Measurements from ENCODE around the gene MAP3K5.

MAP3K5 gene

GRCh38 chr6:136538836-136539235, 253.4 kb downstream of the MAP3K5 start:
- DNase-seq (ENCODE audit: low spot score), result no peak

DNA sequence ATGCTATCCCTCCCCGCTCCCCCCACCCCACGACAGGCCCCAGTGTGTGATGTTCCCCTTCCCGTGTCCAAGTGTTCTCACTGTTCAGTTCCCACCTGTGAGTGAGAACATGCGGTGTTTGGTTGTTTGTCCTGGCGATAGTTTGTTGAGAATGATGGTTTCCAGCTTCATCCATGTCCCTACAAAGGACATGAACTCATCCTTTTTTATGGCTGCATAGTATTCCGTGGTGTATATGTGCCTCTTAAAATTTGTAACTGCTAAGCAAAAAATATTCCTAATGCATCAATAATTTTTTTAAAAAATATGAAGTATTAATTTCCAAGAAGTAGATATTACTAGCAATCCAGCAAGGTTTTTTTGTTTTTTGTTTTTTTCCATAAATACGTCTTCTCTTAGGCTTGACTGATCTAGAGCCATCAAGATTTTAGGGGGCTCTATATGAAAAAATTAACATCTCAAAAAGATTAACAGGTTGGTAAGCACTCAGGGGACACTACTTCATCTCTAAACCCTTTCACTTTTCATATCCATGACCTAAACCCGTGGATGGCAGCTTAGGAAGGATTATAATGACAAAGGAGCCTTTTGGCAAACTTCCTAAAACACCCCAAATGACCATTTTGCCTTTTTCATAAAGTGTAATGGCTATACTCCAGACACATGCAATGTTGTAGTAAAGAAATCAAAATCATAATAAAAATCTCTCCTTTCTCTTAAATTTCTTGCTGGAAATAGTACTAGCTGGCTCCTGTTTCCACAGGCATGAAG, 256.2 kb downstream of the MAP3K5 start:
- DNase-seq (ENCODE audit: low spot score), result no peak

DNA sequence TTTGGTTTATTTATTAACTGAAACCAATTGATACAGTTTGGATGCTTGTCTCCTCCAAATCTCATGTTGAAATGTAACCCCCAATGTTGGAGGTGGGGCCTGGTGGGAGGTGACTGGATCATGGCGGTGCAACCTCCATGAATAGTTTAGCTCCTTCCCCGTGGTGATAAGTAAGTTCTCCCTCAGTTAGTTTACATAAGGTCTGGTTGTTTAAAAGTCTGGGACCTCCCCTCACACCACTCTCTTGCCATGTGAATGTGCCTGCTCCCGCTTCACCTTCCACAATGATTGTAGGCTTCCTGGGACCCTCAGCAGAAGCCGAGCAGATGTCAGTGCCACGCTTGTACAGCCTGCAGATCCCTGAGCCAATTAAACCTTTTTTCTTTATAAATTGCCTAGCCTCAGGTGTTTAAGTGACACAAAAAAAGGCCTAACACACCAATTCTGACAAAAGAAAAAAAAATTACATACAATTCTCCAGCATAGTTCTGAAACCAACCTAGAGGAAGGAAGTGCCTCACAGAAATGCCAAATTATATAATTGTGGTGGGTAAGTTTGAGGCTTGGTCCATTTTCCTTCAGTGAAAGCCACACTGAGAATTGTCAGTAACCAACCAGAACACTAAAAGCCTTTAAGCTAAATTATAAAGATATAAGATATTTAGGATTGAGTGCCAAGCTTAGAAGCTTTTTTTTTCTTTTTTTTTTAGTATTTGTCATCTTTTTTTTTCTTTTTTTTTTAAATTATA, 257.1 kb downstream of the MAP3K5 start:
- DNase-seq (ENCODE audit: low spot score), result no peak

DNA sequence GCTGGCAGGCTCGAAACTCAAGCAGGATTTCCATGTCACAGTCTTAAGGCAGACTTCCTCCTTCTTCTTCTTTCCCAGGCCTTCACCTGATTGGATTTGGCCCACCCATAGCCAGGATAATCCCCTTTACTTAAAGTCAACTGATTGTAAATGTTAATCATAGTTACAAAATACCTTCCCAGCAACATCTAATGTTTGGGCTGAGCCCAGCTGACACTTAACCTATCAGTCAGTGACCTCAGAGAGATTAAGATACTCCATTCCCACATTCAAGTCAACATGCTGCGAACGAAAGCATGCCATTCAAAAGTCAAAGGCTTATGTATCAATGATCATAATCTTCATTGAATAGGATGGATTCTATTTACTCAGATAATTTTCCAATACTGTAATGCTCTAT, 258.0 kb downstream of the MAP3K5 start:
- DNase-seq (ENCODE audit: low spot score), result no peak

DNA sequence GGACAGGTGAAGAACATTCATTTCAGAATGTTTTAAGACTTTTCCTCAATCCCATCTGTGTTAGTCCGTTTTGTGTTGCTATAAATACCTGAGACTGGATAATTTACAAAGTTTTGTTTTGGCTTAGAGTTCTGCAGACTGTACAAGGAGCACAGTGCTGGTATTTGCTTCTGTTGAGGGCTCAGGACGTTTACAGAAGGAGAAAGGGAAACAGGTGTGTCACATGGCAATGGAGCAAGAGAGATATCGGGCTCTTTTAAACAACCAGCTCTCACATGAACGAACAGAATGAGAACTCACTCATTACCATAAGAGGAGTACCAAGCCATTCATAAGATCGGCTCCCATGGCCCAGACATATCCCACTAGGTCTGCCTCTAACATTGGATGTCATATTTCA, 258.8 kb downstream of the MAP3K5 start:
- DNase-seq (ENCODE audit: low spot score), result no peak

- no peak for DNase-seq (ENCODE audit: low spot score)
Measured at GRCh38 chr6:136532030-136532429, 260.2 kb downstream of the MAP3K5 start.

DNA sequence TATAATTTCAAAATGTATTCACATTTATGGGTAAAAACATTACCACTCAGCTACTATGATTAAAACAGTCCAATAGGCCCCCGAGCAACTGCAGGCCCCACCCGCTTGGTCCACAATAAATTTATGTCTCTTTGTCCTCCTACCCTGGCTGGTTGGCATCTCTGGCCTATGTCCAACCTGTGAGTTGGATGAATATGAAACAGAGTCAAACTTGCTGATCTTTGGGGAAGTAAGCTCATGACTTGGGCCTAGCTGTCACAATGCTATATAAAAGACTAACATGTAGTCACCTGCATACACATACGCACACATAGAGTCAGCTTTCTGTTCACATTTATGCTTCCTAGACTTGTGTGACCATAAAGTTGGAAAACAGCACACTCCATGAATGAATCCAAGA, 262.6 kb downstream of the MAP3K5 start:
- no peak for DNase-seq (ENCODE audit: low spot score)

DNA sequence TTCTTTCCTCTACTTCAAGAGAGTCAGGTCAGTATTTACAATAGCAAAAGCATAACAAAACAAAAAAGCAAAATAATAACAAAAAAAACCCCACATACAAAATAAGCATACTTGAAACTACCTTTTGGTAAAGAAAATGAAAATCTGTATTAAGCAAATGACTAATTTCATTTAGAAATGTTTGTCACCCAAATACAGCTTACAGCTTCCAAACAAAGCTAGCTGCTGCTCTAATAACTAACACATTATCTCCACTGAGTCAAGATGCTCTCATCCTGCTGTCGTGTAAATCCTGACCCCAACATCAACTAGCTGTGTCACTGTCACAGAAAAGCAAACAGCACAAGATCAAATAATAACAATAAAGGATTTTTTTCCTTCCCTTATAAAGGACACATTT, 263.8 kb downstream of the MAP3K5 start:
- no peak for DNase-seq (ENCODE audit: low spot score)

DNA sequence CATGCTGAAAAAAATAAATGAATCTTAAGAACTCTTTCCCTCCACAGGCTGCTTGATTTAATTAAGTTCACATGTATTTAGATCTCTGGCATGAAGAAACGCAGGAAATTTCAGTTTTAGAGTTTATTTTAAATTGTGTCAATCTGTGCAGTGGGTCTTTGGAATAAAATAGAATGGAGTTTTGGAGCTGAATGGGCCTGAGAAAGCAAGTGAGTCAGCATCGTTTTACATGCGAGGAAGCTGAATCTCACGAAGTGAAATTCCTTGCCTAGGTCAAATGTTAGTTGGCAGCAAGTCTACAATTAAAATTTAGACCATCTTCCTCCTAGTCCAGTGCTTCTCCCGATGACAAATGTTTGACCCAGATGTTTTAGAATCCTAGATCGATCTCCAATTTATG, 264.4 kb downstream of the MAP3K5 start:
- no peak for DNase-seq (ENCODE audit: low spot score)

GRCh38 chr6:136526937-136527336, 265.3 kb downstream of the MAP3K5 start:
- DNase-seq (ENCODE audit: low spot score), result no peak

GRCh38 chr6:136526196-136526930, 265.9 kb downstream of the MAP3K5 start:
- no peak for DNase-seq (ENCODE audit: low spot score)

DNA sequence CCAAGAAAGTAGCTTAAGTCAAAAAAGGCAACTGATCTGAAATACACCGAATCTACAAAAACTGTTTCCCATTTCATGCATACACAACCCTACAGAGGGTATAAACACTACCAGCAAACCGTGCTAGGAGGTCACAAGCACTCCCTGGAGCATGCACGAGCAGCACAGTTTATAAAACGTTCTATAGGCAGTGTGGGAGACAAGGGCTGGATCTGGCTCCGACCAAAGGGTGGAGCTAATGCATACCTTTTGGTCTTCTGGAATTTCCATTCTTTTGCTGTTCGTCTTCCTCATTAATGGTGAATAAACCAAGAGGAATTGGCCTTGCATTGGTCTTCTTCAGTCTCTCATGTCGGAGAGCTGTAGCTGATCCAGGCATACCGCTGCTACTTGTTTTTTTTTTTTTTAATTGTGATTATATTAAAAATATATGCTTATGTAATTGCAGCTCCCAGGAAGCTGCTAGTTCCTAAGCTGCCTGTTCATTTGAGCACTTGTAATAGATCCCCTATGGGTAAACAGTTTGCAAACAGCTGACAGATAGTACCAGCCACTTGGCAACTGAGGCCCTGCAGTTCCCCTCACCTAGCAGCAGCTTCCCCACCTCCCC, 266.6 kb downstream of the MAP3K5 start:
- DNase-seq (ENCODE audit: low spot score), result no peak

DNA sequence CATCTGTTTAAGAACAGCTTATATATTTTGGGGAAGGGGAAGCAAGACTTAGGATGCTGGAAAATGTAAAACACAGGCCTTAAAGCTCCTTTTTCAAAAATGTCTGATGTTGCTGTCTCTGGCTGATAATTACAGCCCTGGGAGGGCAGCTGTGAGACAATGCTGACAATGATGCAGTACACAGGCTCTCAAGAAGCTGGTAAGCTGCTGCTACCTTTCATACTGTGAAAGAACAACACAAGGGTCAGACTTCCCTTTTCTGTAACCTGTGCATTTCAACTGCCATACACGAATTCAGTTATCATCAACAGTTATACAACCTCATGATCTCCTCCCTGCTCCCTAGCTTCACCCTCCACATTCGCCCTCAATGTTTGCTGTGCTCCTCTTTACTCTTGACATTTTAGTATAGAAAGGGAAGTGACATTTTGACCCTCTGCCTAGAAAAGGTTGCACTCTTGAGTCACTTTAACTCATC, 267.3 kb downstream of the MAP3K5 start:
- DNase-seq (ENCODE audit: low spot score), result no peak

DNA sequence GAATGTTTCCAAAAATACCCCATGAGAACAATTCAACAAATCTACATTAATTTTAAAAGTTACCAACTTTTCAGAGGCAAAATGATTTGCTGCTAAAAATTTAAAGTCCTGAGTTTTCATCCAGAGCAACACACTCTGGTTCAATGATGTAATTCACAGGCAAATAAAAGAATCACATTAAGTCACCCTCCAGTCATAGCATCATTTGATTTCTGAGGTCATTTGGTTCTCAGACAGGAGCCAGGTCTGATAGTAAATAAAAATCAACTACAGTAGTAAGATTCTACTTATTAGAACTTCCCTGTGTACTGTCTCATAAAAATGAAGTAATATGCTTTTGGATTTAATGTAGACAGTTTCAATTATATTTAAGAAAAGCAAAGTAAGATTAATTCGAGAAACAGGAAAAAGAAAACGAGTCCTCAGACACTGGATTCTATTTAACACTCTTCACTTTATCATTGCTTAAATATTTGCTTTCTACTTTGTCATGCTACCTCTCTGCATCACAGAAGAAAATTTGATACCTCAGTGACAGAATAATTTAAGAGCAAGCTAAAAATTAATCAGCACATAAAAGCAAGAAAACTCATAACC, 267.8 kb downstream of the MAP3K5 start:
- no peak for DNase-seq (ENCODE audit: low spot score)

- no peak for DNase-seq (ENCODE audit: low spot score)
Measured at GRCh38 chr6:136523196-136523595, 269.1 kb downstream of the MAP3K5 start.

GRCh38 chr6:136522636-136523035, 269.6 kb downstream of the MAP3K5 start:
- DNase-seq (ENCODE audit: low spot score), result no peak

- DNase-seq (ENCODE audit: low spot score), result no peak
Measured at GRCh38 chr6:136521911-136522310, 270.4 kb downstream of the MAP3K5 start.

- DNase-seq (ENCODE audit: low spot score), result no peak
Measured at GRCh38 chr6:136521427-136521826, 270.9 kb downstream of the MAP3K5 start.

GRCh38 chr6:136520517-136520916, 271.8 kb downstream of the MAP3K5 start:
- no peak for DNase-seq (ENCODE audit: low spot score)

DNA sequence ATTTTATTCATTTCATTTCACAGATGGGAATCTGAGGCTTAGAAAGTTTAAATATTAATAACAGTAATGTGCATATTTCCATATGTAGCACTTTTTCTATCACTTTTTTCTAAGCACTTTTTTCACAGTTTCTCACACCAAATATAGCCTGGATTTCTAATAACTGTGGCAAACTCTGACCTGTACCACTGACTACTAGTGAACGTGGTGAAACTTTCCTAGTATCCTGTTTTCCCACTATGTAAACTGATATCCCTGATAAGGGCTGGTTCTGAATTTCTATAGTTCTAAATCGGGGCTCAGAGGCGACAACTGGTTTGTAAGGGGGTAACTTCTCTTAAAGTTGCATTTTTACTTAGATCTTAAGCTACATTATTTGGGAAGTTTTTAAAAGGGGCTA, 274.7 kb downstream of the MAP3K5 start:
- no peak for DNase-seq (ENCODE audit: low spot score)

DNA sequence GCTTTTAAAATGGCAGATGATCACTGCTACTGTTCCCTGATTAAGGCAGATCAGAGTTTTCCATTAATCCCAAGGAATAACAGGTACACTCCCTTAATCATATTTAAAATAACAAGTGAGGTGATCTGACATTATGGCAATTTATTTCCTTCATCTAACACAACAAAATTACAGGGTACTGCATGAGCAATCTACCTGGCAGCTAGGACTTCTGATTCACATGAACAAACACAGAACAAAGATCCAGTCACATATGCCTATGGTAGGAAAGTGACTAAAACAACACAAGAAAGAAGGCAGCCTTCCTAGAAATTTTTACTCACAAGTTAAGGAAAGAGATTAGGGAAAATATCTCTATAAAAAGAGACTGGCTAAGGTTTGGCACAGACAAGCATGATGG, 275.3 kb downstream of the MAP3K5 start:
- DNase-seq (ENCODE audit: low spot score), result no peak

GRCh38 chr6:136514591-136514990, 277.7 kb downstream of the MAP3K5 start:
- DNase-seq (ENCODE audit: low spot score), result no peak

Measured in HuH-7.5 (cell line).